GM18502 (cell line): ENCODE measurements around the gene LSP1.
A peak's percentile ranks its signal among the peaks of the same experiment; 100 is the strongest.
"Not testable (repeated sequence)": the region's sequence is repeated elsewhere in the genome, so short reads cannot be mapped to it uniquely, and the experiment has no call there.

ENCODE experiments used
- ATAC-seq: cut with Tn5 transposase; IDR thresholded peaks from one replicate; pipeline ENCODE4 v1.9.1; 2021; ENCODE audit warnings: mild to moderate bottlenecking; ENCODE audit not compliant: unreplicated experiment, poor library complexity

The LSP1 gene

GRCh38 chr11:1852877-1853276 is at the start of gene LSP1:
LSP1 (plus strand) TSS chr11:1853084; CDS start chr11:1853145, 61 bp downstream.
- ATAC-seq = peak; percentile 53

- no peak for ATAC-seq
These were observed 49.6 kb upstream of the LSP1 start for GRCh38 chr11:1803246-1803645.

GRCh38 chr11:1803835-1804519 is 48.9 kb upstream of the LSP1 start:
- ATAC-seq = not testable (repeated sequence)

GRCh38 chr11:1805525-1805924 is 47.4 kb upstream of the LSP1 start:
- ATAC-seq = no peak

- ATAC-seq = no peak
These were observed 45.5 kb upstream of the LSP1 start for GRCh38 chr11:1807264-1807995.

GRCh38 chr11:1810761-1811160 is 42.1 kb upstream of the LSP1 start:
- ATAC-seq = no peak

- ATAC-seq = no peak
These were observed 40.6 kb upstream of the LSP1 start for GRCh38 chr11:1812274-1812673.

- no peak for ATAC-seq
These were observed 40.1 kb upstream of the LSP1 start for GRCh38 chr11:1812801-1813200.

- ATAC-seq = not testable (repeated sequence)
These were observed 39.5 kb upstream of the LSP1 start for GRCh38 chr11:1813356-1813755.

- no peak for ATAC-seq
These were observed 38.2 kb upstream of the LSP1 start for GRCh38 chr11:1814691-1815090.

- ATAC-seq = no peak
These were observed 37.6 kb upstream of the LSP1 start for GRCh38 chr11:1815311-1815710.

- ATAC-seq = no peak
These were observed 37.1 kb upstream of the LSP1 start for GRCh38 chr11:1815751-1816150.

GRCh38 chr11:1817000-1817399 is 35.9 kb upstream of the LSP1 start:
- ATAC-seq = no peak

GRCh38 chr11:1817511-1817910 is 35.4 kb upstream of the LSP1 start:
- ATAC-seq = no peak

GRCh38 chr11:1819074-1819473 is 33.8 kb upstream of the LSP1 start:
- no peak for ATAC-seq

GRCh38 chr11:1820463-1821325 is 32.2 kb upstream of the LSP1 start:
- ATAC-seq = no peak

GRCh38 chr11:1821562-1821961 is 31.3 kb upstream of the LSP1 start:
- no peak for ATAC-seq

GRCh38 chr11:1822648-1823375 is 30.1 kb upstream of the LSP1 start:
- ATAC-seq = no peak

- ATAC-seq = no peak
These were observed 29.3 kb upstream of the LSP1 start for GRCh38 chr11:1823376-1824220.
